ENCODE results near the gene NPTN. TPM values are rescaled to one million over a fixed set of nuclear protein-coding genes. Genes with fewer than 3 reads are reported as not detected.

NPTN gene
- total RNA-seq, 2 experiments from 2014 or later = 31.4 to 33.0 TPM

DNA sequence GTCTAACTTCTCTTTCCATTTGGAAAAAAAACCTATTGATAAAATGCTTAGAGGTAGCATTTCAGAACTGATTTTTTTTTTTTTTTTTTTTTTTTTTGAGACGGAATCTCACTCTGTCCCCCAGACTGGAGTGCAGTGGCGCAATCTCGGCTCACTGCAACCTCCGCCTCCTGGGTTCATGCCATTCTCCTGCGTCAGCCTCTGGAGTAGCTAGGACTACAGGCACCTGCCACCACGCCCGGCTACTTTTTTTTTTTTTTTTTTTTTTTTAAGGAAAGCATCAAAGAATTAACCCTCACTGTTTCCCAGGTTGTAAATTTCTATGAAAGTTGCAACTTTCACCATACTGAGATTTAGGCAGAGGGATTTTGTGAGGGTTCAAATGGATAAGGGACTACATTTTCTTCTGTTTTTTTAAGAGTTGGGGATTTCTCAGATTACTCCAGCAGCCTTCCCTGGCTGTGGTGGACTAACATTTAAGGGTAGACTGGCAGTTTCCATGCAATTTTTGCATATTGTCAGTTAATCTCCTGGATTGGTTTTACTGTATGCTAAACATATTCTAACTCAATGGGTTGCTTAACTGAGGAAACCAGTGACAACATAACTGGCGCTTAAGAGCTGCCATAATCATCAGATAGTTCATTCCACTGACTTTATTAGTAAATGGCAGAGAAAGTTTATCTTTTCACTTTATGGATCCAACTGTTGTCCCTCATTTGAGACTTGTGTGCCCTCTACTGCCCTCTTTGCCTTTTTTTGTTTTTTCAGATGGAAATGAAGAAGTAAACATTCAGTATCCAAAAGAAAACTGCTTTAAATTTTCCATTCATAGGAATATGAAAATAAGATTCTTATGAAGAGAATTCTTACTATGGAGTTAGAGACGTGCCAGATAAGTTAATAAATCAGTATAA, 93.7 kb downstream of the NPTN start:
- POLR2A ChIA-PET = no interaction called here
- H3K36me3 Mint-ChIP-seq (ENCODE audit: low read depth) = no peaks in the 10 kb centered on the region
- no peak overlapping the region for H3K27ac Mint-ChIP-seq
- peaks cover 5% of the 10 kb centered on the region for H3K27me3 Mint-ChIP-seq (ENCODE audit: low read depth)
- DNase-seq (no peak), ATAC-seq (no peak)
- no peak overlapping the region for H3K4me3 Mint-ChIP-seq
- CTCF ChIA-PET = no interaction called here
- no peaks in the 10 kb centered on the region for H3K9me3 Mint-ChIP-seq (ENCODE audit: insufficient read depth)
- H3K4me1 Mint-ChIP-seq (ENCODE audit: low read depth) = no peaks in the 10 kb centered on the region

GRCh38 chr15:73538563-73539211, 94.5 kb downstream of the NPTN start:
- Mint-ChIP-seq H3K27ac (no peak overlapping the region), H3K27me3 (ENCODE audit: low read depth) (peaks cover 5% of the 10 kb centered on the region), H3K36me3 (ENCODE audit: low read depth) (no peaks in the 10 kb centered on the region), H3K4me3 (no peak overlapping the region), H3K4me1 (ENCODE audit: low read depth) (no peaks in the 10 kb centered on the region), H3K9me3 (ENCODE audit: insufficient read depth) (no peaks in the 10 kb centered on the region)
- ChIA-PET CTCF (no interaction called here), POLR2A (no interaction called here)
- DNase-seq (no peak), ATAC-seq (no peak)

- H3K36me3 Mint-ChIP-seq (ENCODE audit: low read depth) = no peaks in the 10 kb centered on the region
- no peak overlapping the region for H3K27ac Mint-ChIP-seq
- no peaks in the 10 kb centered on the region for H3K9me3 Mint-ChIP-seq (ENCODE audit: insufficient read depth)
- no peak overlapping the region for H3K4me3 Mint-ChIP-seq
- no peaks in the 10 kb centered on the region for H3K4me1 Mint-ChIP-seq (ENCODE audit: low read depth)
- ATAC-seq (no peak), DNase-seq (no peak)
- CTCF ChIA-PET = no interaction called here
- POLR2A ChIA-PET = no interaction called here
- peaks cover 5% of the 10 kb centered on the region for H3K27me3 Mint-ChIP-seq (ENCODE audit: low read depth)
Measured at GRCh38 chr15:73538123-73538522, 95.1 kb downstream of the NPTN start.

GRCh38 chr15:73530649-73531048, 102.5 kb downstream of the NPTN start:
- Mint-ChIP-seq H3K9me3 (ENCODE audit: insufficient read depth) (no peaks in the 10 kb centered on the region), H3K27ac (no peak overlapping the region), H3K27me3 (ENCODE audit: low read depth) (peaks cover 14% of the 10 kb centered on the region), H3K36me3 (ENCODE audit: low read depth) (no peaks in the 10 kb centered on the region), H3K4me1 (ENCODE audit: low read depth) (no peaks in the 10 kb centered on the region), H3K4me3 (no peak overlapping the region)
- ChIA-PET POLR2A (no interaction called here), CTCF (no interaction called here)
- DNase-seq = no peak
- ATAC-seq = no peak

DNA sequence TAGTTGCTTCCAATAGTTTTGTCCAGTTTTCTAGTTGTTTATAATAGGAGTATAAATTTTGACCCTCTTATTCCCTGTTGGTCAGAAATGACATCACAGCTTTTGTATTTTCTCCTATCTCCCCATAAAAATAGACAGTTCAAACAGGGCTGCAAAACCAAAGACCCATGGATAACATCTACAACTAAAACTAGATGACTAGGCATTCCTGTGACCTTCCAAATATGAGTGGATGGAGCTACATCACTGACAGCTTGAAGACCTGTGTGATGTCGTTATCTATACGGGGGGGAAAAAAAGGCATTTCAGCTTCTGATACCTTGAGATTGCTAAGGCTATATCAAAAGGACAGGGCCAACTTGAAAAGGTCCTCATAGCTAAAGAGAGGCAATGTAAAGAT, 105.6 kb downstream of the NPTN start:
- Mint-ChIP-seq H3K27me3 (ENCODE audit: low read depth) (peaks cover 21% of the 10 kb centered on the region), H3K4me3 (no peak overlapping the region), H3K4me1 (ENCODE audit: low read depth) (no peaks in the 10 kb centered on the region), H3K9me3 (ENCODE audit: insufficient read depth) (no peaks in the 10 kb centered on the region), H3K36me3 (ENCODE audit: low read depth) (no peaks in the 10 kb centered on the region), H3K27ac (no peak overlapping the region)
- POLR2A ChIA-PET = no interaction called here
- no peak for ATAC-seq
- CTCF ChIA-PET = interaction anchor here (1.1 to 1.2 kb wide), 2 partner anchors 109 to 177 kb away, joined by 3 read pairs; no protein-coding TSS in a partner anchor
- DNase-seq = no peak

DNA sequence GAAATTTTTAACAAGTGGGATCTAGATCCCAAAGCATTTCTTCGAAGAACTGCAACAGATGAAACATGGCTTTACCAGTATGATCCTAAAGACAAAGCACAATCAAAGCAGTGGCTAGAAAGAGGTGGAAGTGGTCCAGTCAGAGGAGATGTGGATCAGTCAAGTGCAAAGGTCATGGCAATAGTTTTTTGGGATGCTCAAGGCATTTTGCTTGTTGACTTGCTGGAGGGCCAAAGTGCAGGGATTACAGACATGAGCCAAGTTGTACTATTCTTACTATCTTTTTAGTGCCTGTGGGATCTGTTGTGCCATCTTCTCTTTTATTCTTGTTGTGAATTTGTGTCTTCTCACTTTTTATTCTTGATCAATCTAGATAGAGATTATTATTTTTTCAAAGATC, 108.3 kb downstream of the NPTN start:
- ATAC-seq (no peak), DNase-seq (no peak)
- Mint-ChIP-seq H3K27me3 (ENCODE audit: low read depth) (peaks cover 27% of the 10 kb centered on the region), H3K4me3 (no peak overlapping the region), H3K27ac (no peak overlapping the region), H3K36me3 (ENCODE audit: low read depth) (no peaks in the 10 kb centered on the region), H3K9me3 (ENCODE audit: insufficient read depth) (no peaks in the 10 kb centered on the region), H3K4me1 (ENCODE audit: low read depth) (no peaks in the 10 kb centered on the region)
- CTCF ChIA-PET = no interaction called here
- POLR2A ChIA-PET = no interaction called here

GRCh38 chr15:73522011-73522410, 111.2 kb downstream of the NPTN start:
- H3K9me3 Mint-ChIP-seq (ENCODE audit: insufficient read depth) = no peaks in the 10 kb centered on the region
- no peak overlapping the region for H3K27ac Mint-ChIP-seq
- DNase-seq = no peak
- peaks cover 5% of the 10 kb centered on the region for H3K4me1 Mint-ChIP-seq (ENCODE audit: low read depth)
- H3K27me3 Mint-ChIP-seq (ENCODE audit: low read depth) = peaks cover 22% of the 10 kb centered on the region
- H3K36me3 Mint-ChIP-seq (ENCODE audit: low read depth) = no peaks in the 10 kb centered on the region
- CTCF ChIA-PET = no interaction called here
- ATAC-seq = no peak
- no peak overlapping the region for H3K4me3 Mint-ChIP-seq
- POLR2A ChIA-PET = no interaction called here

GRCh38 chr15:73518876-73519733, 114.1 kb downstream of the NPTN start:
- Mint-ChIP-seq H3K4me3 (no peak overlapping the region), H3K27me3 (ENCODE audit: low read depth) (peaks cover 7% of the 10 kb centered on the region), H3K4me1 (ENCODE audit: low read depth) (peaks cover 5% of the 10 kb centered on the region), H3K9me3 (ENCODE audit: insufficient read depth) (no peaks in the 10 kb centered on the region), H3K36me3 (ENCODE audit: low read depth) (no peaks in the 10 kb centered on the region), H3K27ac (no peak overlapping the region)
- ChIA-PET POLR2A (no interaction called here), CTCF (no interaction called here)
- DNase-seq = no peak
- ATAC-seq = no peak

DNA sequence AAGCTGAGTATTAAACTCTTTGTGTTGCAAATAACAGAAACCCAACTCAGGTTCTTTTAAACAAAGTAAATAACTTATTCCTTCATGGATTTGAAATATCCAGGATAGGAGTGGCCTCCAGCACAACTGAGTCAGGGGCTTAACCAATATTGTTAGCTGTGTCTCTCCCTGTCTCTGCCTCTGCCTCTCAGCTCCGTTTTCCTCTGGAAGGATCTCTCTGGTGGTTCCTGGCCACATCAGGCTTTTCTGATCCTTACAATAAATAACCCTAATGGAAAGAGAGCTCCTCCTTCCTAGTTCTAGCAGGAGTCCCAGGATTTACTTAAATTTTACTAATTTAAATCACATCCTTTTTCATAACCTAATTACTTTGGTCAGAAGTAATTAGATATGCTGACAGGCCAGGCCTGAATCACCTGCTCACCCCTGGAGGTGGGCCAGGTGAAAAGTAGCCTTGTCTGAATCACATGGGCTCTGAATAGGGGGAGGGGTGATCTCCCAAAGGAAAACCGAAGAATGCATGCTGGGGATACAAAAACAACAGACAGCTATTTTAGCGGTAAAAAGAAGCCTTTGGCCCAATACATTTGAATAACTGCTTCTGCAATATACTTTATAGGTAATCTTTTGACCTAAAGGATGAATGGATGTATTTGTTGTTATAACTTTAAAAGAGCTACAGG, 114.9 kb downstream of the NPTN start:
- Mint-ChIP-seq H3K4me3 (no peak overlapping the region), H3K4me1 (ENCODE audit: low read depth) (peaks cover 5% of the 10 kb centered on the region), H3K36me3 (ENCODE audit: low read depth) (no peaks in the 10 kb centered on the region), H3K9me3 (ENCODE audit: insufficient read depth) (no peaks in the 10 kb centered on the region), H3K27me3 (ENCODE audit: low read depth) (peaks cover 6% of the 10 kb centered on the region), H3K27ac (no peak overlapping the region)
- DNase-seq (no peak), ATAC-seq (no peak)
- ChIA-PET CTCF (no interaction called here), POLR2A (no interaction called here)

DNA sequence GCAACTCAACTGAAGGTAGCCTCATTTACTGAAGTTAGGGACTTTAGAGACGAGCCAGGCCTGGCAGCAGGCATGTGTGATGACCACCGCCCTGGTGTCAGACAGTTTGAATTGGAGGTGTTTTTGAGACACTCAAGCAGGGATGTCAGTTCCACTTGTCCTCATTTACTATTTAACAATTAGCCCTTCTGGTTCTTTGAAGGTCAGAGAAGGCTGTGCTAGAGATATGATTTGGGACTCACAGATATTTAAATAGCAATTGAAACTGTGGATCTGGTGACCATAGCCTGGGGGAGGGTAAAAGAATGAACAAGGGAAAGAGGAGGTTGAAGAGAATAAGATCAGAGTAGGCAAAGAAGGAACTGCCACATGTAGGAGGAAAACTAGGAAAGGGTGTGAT, 115.6 kb downstream of the NPTN start:
- ChIA-PET POLR2A (no interaction called here), CTCF (no interaction called here)
- ATAC-seq = no peak
- DNase-seq = no peak
- Mint-ChIP-seq H3K27ac (no peak overlapping the region), H3K36me3 (ENCODE audit: low read depth) (no peaks in the 10 kb centered on the region), H3K9me3 (ENCODE audit: insufficient read depth) (no peaks in the 10 kb centered on the region), H3K4me3 (no peak overlapping the region), H3K27me3 (ENCODE audit: low read depth) (peaks cover 6% of the 10 kb centered on the region), H3K4me1 (ENCODE audit: low read depth) (peaks cover 5% of the 10 kb centered on the region)

- ChIA-PET POLR2A (no interaction called here), CTCF (interaction anchor here (0.8 kb wide), 1 partner anchor 11 kb away, joined by 3 read pairs; no protein-coding TSS in a partner anchor)
- Mint-ChIP-seq H3K4me1 (ENCODE audit: low read depth) (peaks cover 5% of the 10 kb centered on the region), H3K27me3 (ENCODE audit: low read depth) (no peaks in the 10 kb centered on the region), H3K9me3 (ENCODE audit: insufficient read depth) (no peaks in the 10 kb centered on the region), H3K4me3 (no peak overlapping the region), H3K27ac (no peak overlapping the region), H3K36me3 (ENCODE audit: low read depth) (no peaks in the 10 kb centered on the region)
- DNase-seq (no peak), ATAC-seq (no peak)
Measured at GRCh38 chr15:73515527-73515926, 117.7 kb downstream of the NPTN start.

Data from activated CD8-positive, alpha-beta T cell treated with anti-CD3 and anti-CD28 coated beads, Interleukin-2, amount 10 ng/mL, durations not matched to agents 7 days and 5 days (primary cell).